Measurements from ENCODE around the gene RNASE9.

GRCh38 chr14:20591235-20591634 lies 30.4 kb upstream of the RNASE9 start, which contains the start of gene RNASE12:
- no peak for TF ChIP-seq CTCF (conservative IDR thresholded peaks at IDR 0.05; ENCODE audit: low read depth in 2 of 2)
- TF ChIP-seq ZNF331 (CRISPR knock-in tag; IDR thresholded peaks at IDR 0.05; ENCODE audit: low read depth), result no peak
- TF ChIP-seq STAT1 (IDR thresholded peaks at IDR 0.05; ENCODE audit: unreplicated experiment), result no peak
- TF ChIP-seq REST (IDR thresholded peaks at IDR 0.05; ENCODE audit: unreplicated experiment), result no peak
- no peak for TF ChIP-seq POLR2AphosphoS5 (IDR thresholded peaks at IDR 0.05; ENCODE audit: low read depth)
- TF ChIP-seq EZH2phosphoT487 (IDR thresholded peaks at IDR 0.05; ENCODE audit: unreplicated experiment), result no peak
- TF ChIP-seq EZH2 (IDR thresholded peaks at IDR 0.05; ENCODE audit: low read depth, unreplicated experiment), result no peak

Measured in GM23338 (cell line).